GM21381 (cell line): Measurements from ENCODE around the gene APOA4.

Experiments
- ATAC-seq: cut with Tn5 transposase; IDR thresholded peaks from one replicate; pipeline ENCODE4 v1.9.1; 2021; ENCODE audit warnings: mild to moderate bottlenecking, moderate library complexity; ENCODE audit not compliant: unreplicated experiment

Gene APOA4

GRCh38 chr11:116823031-116823843 is at the start of gene APOA4:
Gene APOA4 (minus strand): TSS chr11:116823304. CDS start chr11:116823191, 113 bp downstream.
- no peak for ATAC-seq

- ATAC-seq, result no peak
Measured at GRCh38 chr11:116871248-116871647, 48.1 kb upstream of the APOA4 start.

GRCh38 chr11:116870054-116870453 is 47.0 kb upstream of the APOA4 start:
- ATAC-seq, result no peak

- no peak for ATAC-seq
Measured at GRCh38 chr11:116869610-116870009, 46.5 kb upstream of the APOA4 start.

- ATAC-seq, result no peak
Measured at GRCh38 chr11:116868066-116868465, 45.0 kb upstream of the APOA4 start.

DNA sequence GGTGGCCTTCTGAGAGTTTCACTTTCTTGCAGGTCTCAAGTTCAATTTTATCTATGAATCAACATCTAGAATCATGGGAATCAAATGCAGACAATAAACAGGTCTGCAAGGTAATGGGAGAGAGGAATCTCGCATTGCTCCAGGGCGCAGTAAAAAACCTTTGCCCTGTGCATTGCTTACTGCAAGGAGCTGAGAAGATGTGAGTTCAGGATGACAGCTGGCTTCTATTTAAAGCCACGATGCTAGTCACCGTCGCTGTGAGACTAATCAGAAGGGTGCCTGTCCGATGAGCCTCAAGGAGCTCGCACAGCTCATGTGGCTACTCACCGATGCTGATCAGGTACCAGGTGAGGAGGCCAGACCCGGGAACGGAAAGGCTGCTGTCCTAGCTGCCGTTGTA is 44.5 kb upstream of the APOA4 start:
- ATAC-seq, result no peak

- no peak for ATAC-seq
Measured at GRCh38 chr11:116866804-116867455, 43.8 kb upstream of the APOA4 start.

DNA sequence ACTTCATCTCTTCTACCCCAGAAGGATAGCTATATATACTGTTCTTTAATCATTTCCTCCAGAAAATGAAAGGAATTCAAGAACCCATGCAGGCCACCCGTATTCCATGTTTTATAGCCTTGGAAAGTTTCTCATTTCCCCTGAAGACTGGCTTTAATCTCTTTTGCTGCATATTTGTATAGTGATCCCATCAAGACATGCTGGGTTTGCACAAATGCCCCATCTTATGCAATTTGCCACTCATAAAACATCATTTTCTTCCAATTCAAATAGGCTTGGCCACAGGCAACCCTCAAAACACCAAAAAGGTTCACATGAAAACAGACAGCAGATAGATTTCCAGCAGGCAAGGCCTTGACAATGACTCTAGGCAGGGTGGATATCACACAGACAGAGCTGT is 42.6 kb upstream of the APOA4 start:
- ATAC-seq, result no peak

DNA sequence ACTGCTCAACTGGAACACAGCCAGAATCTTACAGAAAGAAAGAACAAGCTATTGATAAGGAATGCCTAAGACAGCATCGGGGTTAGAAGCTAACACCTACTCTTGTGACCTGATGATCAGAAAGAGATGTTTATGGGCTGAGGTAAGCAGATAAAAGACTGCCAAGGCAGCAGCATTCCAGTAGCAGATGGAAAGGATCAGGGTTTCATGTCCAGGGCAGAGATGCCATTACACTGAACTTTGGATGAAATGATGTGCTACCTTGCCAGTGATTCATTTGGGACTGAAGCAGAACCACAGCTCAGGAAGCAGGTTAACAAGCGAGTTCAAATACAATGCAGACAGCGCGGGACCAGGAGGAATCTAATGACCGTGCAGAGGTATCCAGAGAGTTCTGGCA is 41.4 kb upstream of the APOA4 start:
- ATAC-seq, result no peak

- no peak for ATAC-seq
Measured at GRCh38 chr11:116862951-116863350, 39.8 kb upstream of the APOA4 start.

- no peak for ATAC-seq
Measured at GRCh38 chr11:116862185-116862584, 39.1 kb upstream of the APOA4 start.

DNA sequence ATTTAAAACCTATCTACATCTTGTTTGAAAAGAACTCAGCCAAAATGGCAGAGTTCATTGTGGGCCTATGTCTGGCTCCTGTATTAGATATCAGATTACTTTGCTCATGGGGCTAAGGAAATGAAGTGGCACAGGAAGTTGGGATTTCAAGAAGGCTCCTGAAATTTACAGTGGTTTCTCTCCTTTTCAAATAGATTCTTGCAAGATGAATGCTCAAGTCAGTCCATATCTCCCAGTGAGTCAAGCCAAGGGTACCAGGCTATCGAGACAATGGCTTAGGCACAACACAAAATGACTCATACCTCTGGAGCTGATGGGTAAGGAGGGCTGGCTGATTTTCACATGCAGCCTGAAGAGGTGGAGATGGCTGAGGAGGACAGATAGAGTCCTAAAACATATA is 38.4 kb upstream of the APOA4 start:
- ATAC-seq, result no peak

- ATAC-seq, result no peak
Measured at GRCh38 chr11:116860303-116860702, 37.2 kb upstream of the APOA4 start.

DNA sequence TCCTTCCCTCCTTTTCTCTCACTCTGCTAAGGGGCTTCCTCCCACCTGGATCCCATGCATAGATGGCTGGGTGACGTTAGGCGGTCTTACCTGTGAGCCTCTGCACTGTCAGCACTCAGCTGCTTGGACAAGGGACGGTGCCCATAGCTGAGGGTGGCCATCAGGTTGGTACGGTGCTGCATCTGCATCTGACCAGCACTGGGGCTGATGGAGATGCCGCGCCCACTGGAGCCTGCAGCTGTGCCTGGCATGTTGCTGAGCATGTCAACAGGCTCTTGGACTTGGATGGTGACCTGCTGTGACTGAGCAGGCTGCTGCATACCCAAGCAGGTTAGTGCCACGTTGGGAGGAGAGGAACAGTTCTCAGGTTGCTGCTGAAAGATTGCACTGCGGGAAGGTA is 36.1 kb upstream of the APOA4 start:
- ATAC-seq, result no peak

DNA sequence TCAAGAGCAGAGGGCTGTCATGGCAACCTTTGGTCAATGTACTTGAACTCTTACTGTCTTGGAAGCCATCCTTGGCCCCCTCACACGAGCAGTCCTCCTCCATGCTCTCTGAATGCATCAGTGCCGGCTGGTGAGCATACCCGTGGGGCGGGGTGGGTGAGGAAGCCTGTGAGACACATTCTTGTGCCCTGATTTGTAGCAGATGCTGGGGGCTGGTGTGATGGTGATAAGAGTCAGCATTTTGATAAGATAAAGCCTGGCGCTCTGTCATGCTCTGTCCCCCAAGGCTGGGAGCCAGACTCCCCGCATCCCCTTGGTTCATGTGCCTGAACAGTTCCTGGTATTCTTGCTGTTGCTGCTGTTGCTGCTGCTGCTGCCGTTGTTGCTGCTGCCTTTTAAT is 34.8 kb upstream of the APOA4 start:
- no peak for ATAC-seq

- no peak for ATAC-seq
Measured at GRCh38 chr11:116857316-116857715, 34.2 kb upstream of the APOA4 start.

DNA sequence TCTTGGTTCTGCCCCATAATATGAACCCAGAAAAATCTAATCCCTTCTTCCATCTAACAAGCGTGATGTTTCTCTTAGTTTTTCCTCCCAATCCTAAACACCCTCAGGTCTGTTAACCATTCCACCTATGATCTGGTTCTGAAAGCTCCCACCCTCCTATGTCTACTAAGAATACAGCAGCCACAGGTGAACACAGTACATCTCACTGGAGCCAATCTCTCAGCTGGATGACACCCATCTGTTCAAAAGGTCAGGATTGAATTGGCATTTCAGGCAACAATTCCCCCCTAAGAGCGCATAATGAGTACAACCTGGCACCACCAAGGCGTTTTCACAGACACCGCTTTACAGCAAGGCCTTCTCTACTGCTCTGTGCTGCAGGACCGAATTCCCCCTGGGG is 33.3 kb upstream of the APOA4 start:
- ATAC-seq, result no peak

- ATAC-seq, result no peak
Measured at GRCh38 chr11:116855413-116855812, 32.3 kb upstream of the APOA4 start.

DNA sequence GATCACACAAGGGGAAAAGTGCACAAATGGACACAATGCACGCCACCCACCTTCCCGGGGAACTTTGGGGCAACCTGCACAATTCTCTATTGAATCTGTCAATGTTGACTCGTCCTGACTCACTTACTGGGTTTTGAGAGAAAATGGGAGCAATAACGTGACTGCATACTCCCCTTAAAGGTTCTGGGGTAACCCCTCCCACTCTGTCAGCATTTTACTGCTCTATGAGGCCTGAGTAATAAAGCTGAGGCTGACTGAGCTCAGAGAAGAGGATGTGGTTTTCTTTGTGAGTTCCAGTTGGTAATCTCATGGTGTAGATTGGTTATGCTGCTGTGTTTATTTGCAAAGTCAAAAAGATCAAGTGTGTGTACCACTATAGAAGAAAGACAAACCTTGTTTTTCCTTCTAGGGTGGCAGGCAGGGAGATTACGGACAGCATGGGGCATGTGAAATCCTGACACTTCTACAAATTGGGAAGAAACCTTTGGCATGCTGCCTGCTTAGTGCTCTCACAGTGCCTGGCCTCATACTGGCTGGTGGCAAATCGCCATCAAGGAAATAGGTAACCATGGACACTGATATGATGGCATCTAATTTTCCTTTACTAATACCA is 30.5 kb upstream of the APOA4 start:
- peak; percentile 92 for ATAC-seq

- no peak for ATAC-seq
Measured at GRCh38 chr11:116852261-116853031, 29.3 kb upstream of the APOA4 start.

- no peak for ATAC-seq
Measured at GRCh38 chr11:116851626-116852025, 28.5 kb upstream of the APOA4 start.
